ENCODE data around the gene GRIN2A. TPM values are rescaled to one million over a fixed set of nuclear protein-coding genes. Genes with fewer than 3 reads are reported as not detected.

Gene GRIN2A
- total and polyA plus RNA-seq, 8 donors, result 0.06 to 9.8 (median 0.86) TPM

GRCh38 chr16:9953908-9954570 is 228.2 kb downstream of the GRIN2A start:
- WGBS, 5 donors, result 55 to 67% (median 62%) methylated on average over 7 of the region's 7 CpGs
- TF ChIP-seq EP300 (IDR thresholded peaks at IDR 0.05) (no peak), POLR2AphosphoS5 (IDR thresholded peaks at IDR 0.05) (no peak), POLR2A (IDR thresholded peaks at IDR 0.05) (no peak)
- TF ChIP-seq, protein P1, sequence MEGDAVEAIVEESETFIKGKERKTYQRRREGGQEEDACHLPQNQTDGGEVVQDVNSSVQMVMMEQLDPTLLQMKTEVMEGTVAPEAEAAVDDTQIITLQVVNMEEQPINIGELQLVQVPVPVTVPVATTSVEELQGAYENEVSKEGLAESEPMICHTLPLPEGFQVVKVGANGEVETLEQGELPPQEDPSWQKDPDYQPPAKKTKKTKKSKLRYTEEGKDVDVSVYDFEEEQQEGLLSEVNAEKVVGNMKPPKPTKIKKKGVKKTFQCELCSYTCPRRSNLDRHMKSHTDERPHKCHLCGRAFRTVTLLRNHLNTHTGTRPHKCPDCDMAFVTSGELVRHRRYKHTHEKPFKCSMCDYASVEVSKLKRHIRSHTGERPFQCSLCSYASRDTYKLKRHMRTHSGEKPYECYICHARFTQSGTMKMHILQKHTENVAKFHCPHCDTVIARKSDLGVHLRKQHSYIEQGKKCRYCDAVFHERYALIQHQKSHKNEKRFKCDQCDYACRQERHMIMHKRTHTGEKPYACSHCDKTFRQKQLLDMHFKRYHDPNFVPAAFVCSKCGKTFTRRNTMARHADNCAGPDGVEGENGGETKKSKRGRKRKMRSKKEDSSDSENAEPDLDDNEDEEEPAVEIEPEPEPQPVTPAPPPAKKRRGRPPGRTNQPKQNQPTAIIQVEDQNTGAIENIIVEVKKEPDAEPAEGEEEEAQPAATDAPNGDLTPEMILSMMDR (IDR thresholded peaks at IDR 0.05), result no peak
- no peaks in the 10 kb centered on the region for H3K27me3 ChIP-seq
- H3K9me3 ChIP-seq, result no peaks in the 10 kb centered on the region
- peak in 1 of 2 donors; percentile 12 for DNase-seq
- no peak overlapping the region for H3K27ac ChIP-seq
- intact Hi-C loops (cut with DNase I; ENCODE audit: low total_unique reads), result no loop called here
- no peaks in the 10 kb centered on the region for H3K36me3 ChIP-seq
- no peaks in the 10 kb centered on the region for H3K4me1 ChIP-seq
- H3K4me3 ChIP-seq, result no peak overlapping the region

GRCh38 chr16:9950658-9951057 is 231.6 kb downstream of the GRIN2A start:
- WGBS, 5 donors, result 68 to 75% (median 74%) methylated on average over 7 of the region's 7 CpGs
- no peak for TF ChIP-seq EP300 (IDR thresholded peaks at IDR 0.05)
- no peak for TF ChIP-seq POLR2A (IDR thresholded peaks at IDR 0.05)
- TF ChIP-seq POLR2AphosphoS5 (IDR thresholded peaks at IDR 0.05), result no peak
- TF ChIP-seq, protein P1 (IDR thresholded peaks at IDR 0.05), result no peak
- intact Hi-C loops (cut with DNase I; ENCODE audit: low total_unique reads), result no loop called here

DNA sequence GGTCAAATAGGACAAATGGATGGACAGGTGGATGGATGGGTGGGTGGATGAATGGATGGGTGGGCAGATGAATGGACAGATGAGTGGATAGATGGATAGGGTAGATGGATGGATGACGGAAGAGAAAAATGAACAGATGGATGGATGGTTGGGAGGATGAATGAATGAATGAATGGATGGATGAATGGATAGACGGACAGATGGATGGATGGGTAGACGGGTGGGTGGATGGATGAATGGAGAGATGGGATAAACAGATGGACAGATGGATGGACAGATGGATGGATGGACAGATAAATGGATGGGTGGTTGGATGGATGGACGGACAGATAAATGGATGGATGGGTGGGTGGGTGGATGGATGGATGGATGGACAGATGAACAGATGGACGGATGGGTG is 232.8 kb downstream of the GRIN2A start:
- H3K27me3 ChIP-seq, result no peaks in the 10 kb centered on the region
- no peak overlapping the region for H3K27ac ChIP-seq
- H3K4me1 ChIP-seq, result no peaks in the 10 kb centered on the region
- H3K36me3 ChIP-seq, result no peaks in the 10 kb centered on the region
- TF ChIP-seq POLR2A (IDR thresholded peaks at IDR 0.05), result no peak
- TF ChIP-seq, protein P1 (IDR thresholded peaks at IDR 0.05), result no peak
- no peak for TF ChIP-seq POLR2AphosphoS5 (IDR thresholded peaks at IDR 0.05)
- no peak for TF ChIP-seq EP300 (IDR thresholded peaks at IDR 0.05)
- no peak overlapping the region for H3K4me3 ChIP-seq
- 84 to 93% (median 90%) methylated on average over 5 of the region's 5 CpGs for WGBS, 5 donors
- no peak for DNase-seq
- H3K9me3 ChIP-seq, result no peaks in the 10 kb centered on the region
- intact Hi-C loops (cut with DNase I; ENCODE audit: low total_unique reads), result no loop called here

More at GRCh38 chr16:9950658-9951057, 231.6 kb downstream of the GRIN2A start:
- Histone ChIP-seq H3K4me1 (no peaks in the 10 kb centered on the region), H3K27ac (no peak overlapping the region), H3K9me3 (no peaks in the 10 kb centered on the region), H3K36me3 (no peaks in the 10 kb centered on the region), H3K27me3 (no peaks in the 10 kb centered on the region), H3K4me3 (no peak overlapping the region)
- DNase-seq, result no peak

- no peak for TF ChIP-seq POLR2AphosphoS5 (IDR thresholded peaks at IDR 0.05)
- no peak for TF ChIP-seq POLR2A (IDR thresholded peaks at IDR 0.05)
- no peak for TF ChIP-seq EP300 (IDR thresholded peaks at IDR 0.05)
- TF ChIP-seq, protein P1 (IDR thresholded peaks at IDR 0.05), result no peak
- Histone ChIP-seq H3K4me3 (no peak overlapping the region), H3K36me3 (no peaks in the 10 kb centered on the region), H3K27ac (no peak overlapping the region), H3K9me3 (no peaks in the 10 kb centered on the region), H3K27me3 (no peaks in the 10 kb centered on the region), H3K4me1 (no peaks in the 10 kb centered on the region)
- intact Hi-C loops (cut with DNase I; ENCODE audit: low total_unique reads), result no loop called here
- peak in 1 of 2 donors; percentile 4 for DNase-seq
- 75 to 89% (median 80%) methylated on average over 4 of the region's 4 CpGs for WGBS, 5 donors
Measured at GRCh38 chr16:9948933-9949332, 233.3 kb downstream of the GRIN2A start.
